OCI-LY1 (cell line): ENCODE results near the gene TXNRD2.

Experiments
- H2AFZ ChIP-seq: fragments of 200-600 bp; sonication (generic), shearing (Covaris generic); 2 replicates; pipeline ENCODE4 v1.6.0; 2014; ENCODE audit warnings: antibody characterized with exemption, mild to moderate bottlenecking, low read length
- H3F3A ChIP-seq: fragments of 200-600 bp; sonication (generic), shearing (Covaris generic); 2 replicates; pipeline ENCODE4 v1.6.0; 2014; ENCODE audit warnings: mild to moderate bottlenecking, antibody characterized with exemption, low read length, moderate library complexity; ENCODE audit not compliant: insufficient read depth
- H3K27ac ChIP-seq: fragments of 200-600 bp; sonication (generic); 2 replicates; pipeline ENCODE4 v1.5.1; 2014; ENCODE audit warnings: low read length, mixed run types, mild to moderate bottlenecking, low read depth; ENCODE audit not compliant: poor library complexity, severe bottlenecking
- H3K27me3 ChIP-seq: fragments of 200-600 bp; sonication (generic); 2 replicates; pipeline ENCODE4 v1.6.0; 2014; ENCODE audit warnings: antibody characterized with exemption, mild to moderate bottlenecking, low read length, moderate library complexity; ENCODE audit not compliant: insufficient read depth
- H3K36me3 ChIP-seq: fragments of 200-600 bp; sonication (generic); 2 replicates; pipeline ENCODE4 v1.6.1; 2014; ENCODE audit warnings: mild to moderate bottlenecking, antibody characterized with exemption, low read length, moderate library complexity, mixed read lengths; ENCODE audit not compliant: insufficient read depth
- H3K4me1 ChIP-seq: fragments of 200-600 bp; sonication (generic); 2 replicates; pipeline ENCODE4 v1.5.1; 2014; ENCODE audit warnings: mild to moderate bottlenecking, low read length, moderate library complexity; ENCODE audit not compliant: insufficient read depth, severe bottlenecking
- H3K4me2 ChIP-seq: fragments of 200-600 bp; sonication (generic), shearing (Covaris generic); 2 replicates; pipeline ENCODE4 v1.6.1; 2014; ENCODE audit warnings: low read length
- H3K4me3 ChIP-seq: fragments of 200-600 bp; sonication (generic); 2 replicates; pipeline ENCODE4 v1.5.1; 2014; ENCODE audit warnings: low read length, low read depth, mild to moderate bottlenecking, mixed read lengths; ENCODE audit not compliant: poor library complexity, severe bottlenecking
- H3K79me2 ChIP-seq: fragments of 200-600 bp; shearing (Covaris generic); 2 replicates; pipeline ENCODE4 v1.6.1; 2016; ENCODE audit warnings: mixed run types, low read length, mixed read lengths; ENCODE audit not compliant: insufficient read depth
- H3K9ac ChIP-seq: fragments of 200-600 bp; sonication (generic), shearing (Covaris generic); 2 replicates; pipeline ENCODE4 v1.6.1; 2014; ENCODE audit warnings: mild to moderate bottlenecking, low read length, mixed read lengths
- H3K9me2 ChIP-seq: fragments of 200-600 bp; sonication (generic), shearing (Covaris generic); 2 replicates; pipeline ENCODE4 v1.6.1; 2014; ENCODE audit warnings: low read depth, mild to moderate bottlenecking, low read length, mixed read lengths
- H3K9me3 ChIP-seq: fragments of 200-600 bp; shearing (Covaris generic); 2 replicates; pipeline ENCODE4 v1.6.1; 2014; ENCODE audit warnings: low read length, mixed read lengths
- H4K20me1 ChIP-seq: fragments of 200-600 bp; sonication (generic), shearing (Covaris generic); 2 replicates; pipeline ENCODE4 v1.6.0; 2016; ENCODE audit warnings: mild to moderate bottlenecking, low read length; ENCODE audit not compliant: insufficient read depth
- EZH2 ChIP-seq: fragments of 200-600 bp; sonication (generic), shearing (Covaris generic); IDR thresholded peaks from 2 replicates; pipeline ENCODE4 v1.8.0; 2017; ENCODE audit warnings: borderline replicate concordance, mixed run types, mild to moderate bottlenecking, antibody characterized with exemption, low read length, moderate library complexity, mixed read lengths
- TF ChIP-seq, protein P1 (sequence below): fragments of 200-600 bp; sonication (generic), shearing (Covaris generic); IDR thresholded peaks from 2 replicates; pipeline ENCODE4 v1.5.1; 2017; ENCODE audit warnings: mild to moderate bottlenecking, antibody characterized with exemption, low read length, moderate library complexity, mixed read lengths

TXNRD2 gene

DNA sequence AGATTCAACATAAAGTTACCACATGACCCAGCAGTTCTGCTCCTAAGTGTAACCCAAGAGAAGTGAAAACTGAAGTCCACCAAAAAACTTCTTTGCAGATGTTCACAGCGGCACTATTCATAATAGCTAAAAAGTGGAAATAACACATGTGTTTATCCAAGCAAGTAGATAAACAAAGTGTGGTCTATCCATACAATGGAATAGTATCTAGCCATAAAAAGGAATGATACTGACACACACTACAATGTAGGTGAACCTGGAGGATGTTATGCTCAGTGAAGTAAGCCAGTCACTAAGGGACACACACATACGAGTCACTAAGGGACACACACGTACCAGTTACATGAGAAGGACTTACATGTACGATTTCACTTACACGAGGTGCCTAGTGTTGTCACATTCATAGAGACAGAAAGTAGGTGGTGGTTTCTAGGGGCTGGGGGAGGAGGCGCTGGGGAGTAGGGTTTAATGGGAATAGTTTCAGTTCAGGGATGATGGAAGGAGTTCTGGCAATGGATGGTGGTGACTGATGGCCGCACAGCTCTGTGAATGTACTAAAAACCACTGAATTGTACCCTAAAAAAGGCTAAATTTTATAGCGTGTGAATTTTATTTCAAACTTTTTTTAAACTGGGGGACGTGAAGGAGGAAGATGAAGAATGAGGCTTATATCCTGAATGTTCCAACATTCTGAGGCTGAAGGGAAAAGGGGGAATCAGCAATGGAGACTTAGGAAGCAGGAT lies 27.2 kb downstream of the TXNRD2 start:
- no peak for TF ChIP-seq EZH2
- TF ChIP-seq, protein P1, sequence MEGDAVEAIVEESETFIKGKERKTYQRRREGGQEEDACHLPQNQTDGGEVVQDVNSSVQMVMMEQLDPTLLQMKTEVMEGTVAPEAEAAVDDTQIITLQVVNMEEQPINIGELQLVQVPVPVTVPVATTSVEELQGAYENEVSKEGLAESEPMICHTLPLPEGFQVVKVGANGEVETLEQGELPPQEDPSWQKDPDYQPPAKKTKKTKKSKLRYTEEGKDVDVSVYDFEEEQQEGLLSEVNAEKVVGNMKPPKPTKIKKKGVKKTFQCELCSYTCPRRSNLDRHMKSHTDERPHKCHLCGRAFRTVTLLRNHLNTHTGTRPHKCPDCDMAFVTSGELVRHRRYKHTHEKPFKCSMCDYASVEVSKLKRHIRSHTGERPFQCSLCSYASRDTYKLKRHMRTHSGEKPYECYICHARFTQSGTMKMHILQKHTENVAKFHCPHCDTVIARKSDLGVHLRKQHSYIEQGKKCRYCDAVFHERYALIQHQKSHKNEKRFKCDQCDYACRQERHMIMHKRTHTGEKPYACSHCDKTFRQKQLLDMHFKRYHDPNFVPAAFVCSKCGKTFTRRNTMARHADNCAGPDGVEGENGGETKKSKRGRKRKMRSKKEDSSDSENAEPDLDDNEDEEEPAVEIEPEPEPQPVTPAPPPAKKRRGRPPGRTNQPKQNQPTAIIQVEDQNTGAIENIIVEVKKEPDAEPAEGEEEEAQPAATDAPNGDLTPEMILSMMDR, result no peak
- no peaks in the 10 kb centered on the region for H3K79me2 ChIP-seq
- no peaks in the 10 kb centered on the region for H3F3A ChIP-seq
- no peaks in the 10 kb centered on the region for H3K4me1 ChIP-seq
- no peak overlapping the region for H3K9ac ChIP-seq
- H2AFZ ChIP-seq, result no peak overlapping the region
- no peaks in the 10 kb centered on the region for H3K9me2 ChIP-seq
- no peak overlapping the region for H3K4me3 ChIP-seq
- no peaks in the 10 kb centered on the region for H4K20me1 ChIP-seq
- no peak overlapping the region for H3K4me2 ChIP-seq
- peaks cover 37% of the 10 kb centered on the region for H3K36me3 ChIP-seq
- H3K27me3 ChIP-seq, result no peaks in the 10 kb centered on the region
- no peak overlapping the region for H3K27ac ChIP-seq
- peaks cover 8% of the 10 kb centered on the region for H3K9me3 ChIP-seq

DNA sequence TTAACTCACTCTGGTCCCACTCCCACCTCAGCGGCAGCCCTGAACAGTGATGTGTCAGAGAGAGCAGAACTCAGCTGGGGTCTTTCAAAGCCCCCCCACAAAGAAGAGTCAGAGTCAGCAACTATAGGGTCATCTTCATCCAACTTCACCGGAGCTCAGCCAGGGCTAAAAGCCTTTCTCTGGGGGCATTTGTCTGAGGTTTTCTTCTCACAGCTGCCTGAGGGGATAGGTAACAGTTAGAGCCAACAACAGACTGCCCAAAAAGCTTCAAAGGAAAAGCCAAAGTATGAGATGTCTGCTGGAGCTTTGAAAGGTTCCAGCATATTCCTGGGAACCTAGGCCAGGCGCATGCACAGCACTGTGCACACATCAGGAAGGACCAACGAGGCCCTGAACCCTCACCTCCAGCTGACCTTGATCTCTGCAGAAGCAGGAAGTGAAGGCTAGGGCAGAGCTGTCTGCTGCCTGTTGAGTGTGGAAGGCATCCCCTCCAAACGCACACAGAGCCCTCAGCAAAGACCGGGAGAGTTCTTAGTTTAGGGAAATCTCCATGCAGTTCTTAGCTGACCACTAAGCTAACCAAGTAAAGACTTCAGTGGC lies 28.2 kb downstream of the TXNRD2 start:
- H3K4me1 ChIP-seq, result no peaks in the 10 kb centered on the region
- no peaks in the 10 kb centered on the region for H3K9me2 ChIP-seq
- H3K36me3 ChIP-seq, result peaks cover 34% of the 10 kb centered on the region
- TF ChIP-seq EZH2, result no peak
- TF ChIP-seq, protein P1, result no peak
- H3K27ac ChIP-seq, result no peak overlapping the region
- no peak overlapping the region for H3K4me3 ChIP-seq
- H3F3A ChIP-seq, result no peaks in the 10 kb centered on the region
- peaks cover 8% of the 10 kb centered on the region for H3K9me3 ChIP-seq
- H3K4me2 ChIP-seq, result no peak overlapping the region
- H4K20me1 ChIP-seq, result no peaks in the 10 kb centered on the region
- no peak overlapping the region for H3K9ac ChIP-seq
- H3K79me2 ChIP-seq, result no peaks in the 10 kb centered on the region
- no peaks in the 10 kb centered on the region for H3K27me3 ChIP-seq
- no peak overlapping the region for H2AFZ ChIP-seq

DNA sequence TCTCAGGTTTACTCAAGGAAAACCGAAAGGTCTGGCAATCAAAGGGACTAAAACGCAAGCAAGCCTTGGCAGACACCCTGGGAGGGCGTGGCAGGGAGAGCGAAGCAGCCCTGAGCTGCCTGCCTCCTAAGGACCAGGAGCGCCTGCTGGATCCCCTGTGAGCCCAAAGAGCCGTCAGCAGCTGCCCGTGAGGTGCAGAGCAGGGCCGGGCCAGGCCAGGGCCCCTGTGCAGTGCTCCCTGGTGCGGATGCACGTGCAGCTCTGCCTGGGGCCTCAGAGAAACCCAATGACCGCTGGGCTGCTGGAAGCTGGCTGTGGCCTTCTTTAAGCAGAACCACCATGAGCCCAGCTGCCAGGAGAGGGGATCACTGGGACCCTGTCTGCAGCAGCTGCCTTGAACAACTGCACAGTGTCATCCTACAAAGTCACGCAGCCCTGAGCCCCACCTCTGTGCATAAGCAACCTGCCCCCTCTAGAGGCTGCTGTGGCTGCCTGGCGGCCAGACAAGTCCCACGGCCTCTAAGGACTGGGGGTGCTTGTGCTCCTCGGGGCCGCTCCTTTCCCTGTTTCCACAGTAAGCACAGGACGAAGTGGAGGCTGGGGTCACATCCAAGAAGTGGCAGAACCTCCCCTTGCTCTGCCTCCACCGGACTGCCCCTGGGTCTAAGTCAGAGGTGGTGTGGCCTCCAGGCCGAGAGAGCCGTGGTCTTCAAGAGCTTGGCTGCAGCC lies 29.2 kb downstream of the TXNRD2 start:
- no peak overlapping the region for H3K27ac ChIP-seq

More for the DNA sequence above, 29.2 kb downstream of the TXNRD2 start:
- Histone ChIP-seq H3K9me2 (no peaks in the 10 kb centered on the region), H3K27me3 (no peaks in the 10 kb centered on the region), H2AFZ (no peak overlapping the region), H3K4me1 (no peaks in the 10 kb centered on the region), H3K9ac (no peak overlapping the region), H3F3A (no peaks in the 10 kb centered on the region), H3K79me2 (no peaks in the 10 kb centered on the region), H4K20me1 (no peaks in the 10 kb centered on the region), H3K9me3 (peaks cover 8% of the 10 kb centered on the region), H3K4me3 (no peak overlapping the region), H3K36me3 (peaks cover 30% of the 10 kb centered on the region), H3K4me2 (no peak overlapping the region)
- TF ChIP-seq, protein P1, result no peak
- TF ChIP-seq EZH2, result no peak
